Measurements from ENCODE around the gene C4A. TPM values are rescaled to one million over a fixed set of nuclear protein-coding genes. Genes with fewer than 3 reads are reported as not detected.

The C4A gene
- total RNA-seq, 4 donors from 2014 or later = 181 to 401 (median 227) TPM

GRCh38 chr6:31958741-31959739 is 22.8 kb upstream of the C4A start, which contains the start of the genes NELFE and SKIC2:
TSS of gene NELFE (minus strand) at chr6:31958971. CDS start at chr6:31958446, 525 bp downstream.
TSS of gene SKIC2 (plus strand) at chr6:31959175. CDS start at chr6:31959193, 18 bp downstream.
- H3K27me3 ChIP-seq = no peaks in the 10 kb centered on the region
- 0% methylated on average over 55 to 57 of the region's 59 CpGs for WGBS, 2 donors
- H3K4me3 ChIP-seq (replicated peaks in 1 of 3) = peak within 1 kb of the TSS; percentile 56 to 99 (median 89)
- peak; percentile 97 to 98 for DNase-seq
- intact Hi-C loops (cut with DNase I) = no loop called here
- TF ChIP-seq POLR2A (IDR thresholded peaks at IDR 0.05) = peak; percentile 38 to 69
- no peak for TF ChIP-seq CTCF (IDR thresholded peaks at IDR 0.05)
- H3K9me3 ChIP-seq = no peaks in the 10 kb centered on the region
- H3K27ac ChIP-seq = peak within 1 kb of the TSS; percentile 55 to 76 (median 69)
- peaks cover 53 to 60% of the 10 kb centered on the region in 2 donors for H3K36me3 ChIP-seq
- H3K4me1 ChIP-seq = peaks cover 11 to 19% of the 10 kb centered on the region in 2 donors

- peaks cover 36 to 57% of the 10 kb centered on the region in 2 donors for H3K36me3 ChIP-seq
- H3K4me3 ChIP-seq (replicated peaks in 1 of 3) = no peak overlapping the region
- no peaks in the 10 kb centered on the region for H3K27me3 ChIP-seq
- no peak for TF ChIP-seq CTCF (IDR thresholded peaks at IDR 0.05)
- no peak for TF ChIP-seq POLR2A (IDR thresholded peaks at IDR 0.05)
- peaks cover 11 to 19% of the 10 kb centered on the region in 2 donors for H3K4me1 ChIP-seq
- H3K27ac ChIP-seq = no peak overlapping the region
- DNase-seq = no peak
- 97% methylated on average over 12 of the region's 12 CpGs for WGBS, 2 donors
- no peaks in the 10 kb centered on the region for H3K9me3 ChIP-seq
- intact Hi-C loops (cut with DNase I) = loop anchor here (10.0 kb wide), 1 partner anchor 287 kb away; no protein-coding TSS in a partner anchor
Observed at GRCh38 chr6:31961616-31962015, 20.2 kb upstream of the C4A start.

GRCh38 chr6:31963921-31964320 is 17.9 kb upstream of the C4A start:
- H3K9me3 ChIP-seq = no peaks in the 10 kb centered on the region
- H3K27me3 ChIP-seq = no peaks in the 10 kb centered on the region
- 93 to 97% methylated on average over 19 of the region's 19 CpGs for WGBS, 2 donors
- no peak for TF ChIP-seq POLR2A (IDR thresholded peaks at IDR 0.05)
- no peak for TF ChIP-seq CTCF (IDR thresholded peaks at IDR 0.05)
- no peak for DNase-seq
- H3K4me1 ChIP-seq = peaks cover 5 to 10% of the 10 kb centered on the region in 2 donors
- H3K27ac ChIP-seq = no peak overlapping the region
- intact Hi-C loops (cut with DNase I) = loop anchor here (10.0 kb wide), 1 partner anchor 289 kb away; no protein-coding TSS in a partner anchor
- H3K4me3 ChIP-seq (replicated peaks in 1 of 3) = no peak overlapping the region
- H3K36me3 ChIP-seq = peaks cover 54 to 73% of the 10 kb centered on the region in 2 donors

- no peak for DNase-seq
- intact Hi-C loops (cut with DNase I) = loop anchor here (10.0 kb wide), 1 partner anchor 291 kb away; no protein-coding TSS in a partner anchor
- Histone ChIP-seq H3K27ac (no peak overlapping the region), H3K4me3 (replicated peaks in 1 of 3) (no peak overlapping the region), H3K9me3 (no peaks in the 10 kb centered on the region), H3K27me3 (no peaks in the 10 kb centered on the region), H3K36me3 (peaks cover 65 to 85% of the 10 kb centered on the region in 2 donors), H3K4me1 (peaks cover 0 to 4% of the 10 kb centered on the region in 2 donors)
- TF ChIP-seq POLR2A (IDR thresholded peaks at IDR 0.05) (no peak), CTCF (IDR thresholded peaks at IDR 0.05) (no peak)
- 91 to 92% methylated on average over 13 of the region's 13 CpGs for WGBS, 2 donors
Observed at GRCh38 chr6:31965700-31966099, 16.2 kb upstream of the C4A start.
